HepG2 (cell line): ENCODE results near the gene NKIRAS1. TPM values are rescaled to one million over a fixed set of nuclear protein-coding genes. Genes with fewer than 3 reads are reported as not detected.

Experiments
- AFF4 ChIP-seq: sonication (generic); formaldehyde crosslinking; IDR thresholded peaks from 2 replicates; pipeline ENCODE4 v1.4.0; 2020; ENCODE audit warnings: missing genetic modification reagents
- EEA1 ChIP-seq: sonication (generic); formaldehyde crosslinking; IDR thresholded peaks from 2 replicates; pipeline ENCODE4 v1.5.1; 2020; ENCODE audit warnings: mild to moderate bottlenecking, missing genetic modification reagents, borderline replicate concordance
- IKZF4 ChIP-seq: sonication (generic); formaldehyde crosslinking; IDR thresholded peaks from 2 replicates; pipeline ENCODE4 v1.5.1; 2020; ENCODE audit warnings: borderline replicate concordance, mild to moderate bottlenecking, low read depth, missing genetic modification reagents; ENCODE audit errors: not compliant biosample characterization
- KAT7 ChIP-seq: IDR thresholded peaks from 2 replicates; pipeline ENCODE4 v1.6.1; 2018; ENCODE audit warnings: borderline replicate concordance, missing compliant biosample characterization
- KLF12 ChIP-seq: sonication (generic); formaldehyde crosslinking; IDR thresholded peaks from 2 replicates; pipeline ENCODE4 v1.4.0; 2020; ENCODE audit warnings: missing genetic modification reagents, borderline replicate concordance
- LBX2 ChIP-seq: sonication (generic); formaldehyde crosslinking; IDR thresholded peaks from 2 replicates; pipeline ENCODE4 v1.5.0; 2020; ENCODE audit warnings: missing genetic modification reagents, mild to moderate bottlenecking, borderline replicate concordance
- PCBP2 ChIP-seq: fragments of 200-400 bp; formaldehyde crosslinking; optimal IDR thresholded peaks from 2 replicates; pipeline ENCODE3; 2018; ENCODE audit warnings: low read length, low read depth; ENCODE audit not compliant: poor library complexity, severe bottlenecking
- POLR2A ChIP-seq, 2 experiments: IDR thresholded peaks; 2 replicates each; pipeline ENCODE4 v1.6.1; 2011; ENCODE audit warnings: low read depth in 2 of 2, low read length in 2 of 2, mild to moderate bottlenecking in 1 of 2, moderate library complexity in 1 of 2; ENCODE audit not compliant: insufficient read depth in 1 of 2
- RNF2 ChIP-seq: fragments of 450-650 bp; conservative IDR thresholded peaks from 2 replicates; pipeline ENCODE4 v1.6.1; 2016; ENCODE audit warnings: low read depth
- SALL2 ChIP-seq: sonication (generic); formaldehyde crosslinking; IDR thresholded peaks from 2 replicates; pipeline ENCODE4 v1.8.1; 2023; ENCODE audit warnings: mild to moderate bottlenecking, missing genetic modification reagents, inconsistent platforms
- SIN3A ChIP-seq: IDR thresholded peaks from 2 replicates; pipeline ENCODE4 v1.6.1; 2011; ENCODE audit warnings: low read depth, mild to moderate bottlenecking, control low read depth, low read length, borderline replicate concordance
- TBX2 ChIP-seq: sonication (generic); formaldehyde crosslinking; IDR thresholded peaks from 2 replicates; pipeline ENCODE4 v1.5.0; 2020; ENCODE audit warnings: missing genetic modification reagents, mild to moderate bottlenecking, borderline replicate concordance
- TCF7L2 ChIP-seq: IDR thresholded peaks from 2 replicates; pipeline ENCODE4 v1.6.1; 2011; ENCODE audit warnings: mild to moderate bottlenecking, low read depth, low read length, moderate library complexity
- TRIM24 ChIP-seq: sonication (generic); formaldehyde crosslinking; IDR thresholded peaks from 2 replicates; pipeline ENCODE4 v1.8.0; 2022; ENCODE audit warnings: mild to moderate bottlenecking, missing genetic modification reagents
- U2AF1 ChIP-seq: fragments of 200-400 bp; formaldehyde crosslinking; optimal IDR thresholded peaks from 2 replicates; pipeline ENCODE3; 2017; ENCODE audit warnings: mild to moderate bottlenecking, low read depth, low read length
- ZGPAT ChIP-seq: IDR thresholded peaks from 2 replicates; pipeline ENCODE4 v1.6.1; 2016; ENCODE audit warnings: mild to moderate bottlenecking
- ZNF383 ChIP-seq: sonication (generic); formaldehyde crosslinking; IDR thresholded peaks from 2 replicates; pipeline ENCODE4 v1.4.0; 2020; ENCODE audit warnings: missing genetic modification reagents, mild to moderate bottlenecking, borderline replicate concordance
- ZNF557 ChIP-seq: sonication (generic); formaldehyde crosslinking; IDR thresholded peaks from 2 replicates; pipeline ENCODE4 v1.4.0; 2020; ENCODE audit warnings: missing genetic modification reagents
- ZNF766 ChIP-seq: sonication (generic); formaldehyde crosslinking; IDR thresholded peaks from 2 replicates; pipeline ENCODE4 v1.5.0; 2020; ENCODE audit warnings: missing genetic modification reagents, borderline replicate concordance
- ZSCAN21 ChIP-seq: sonication (generic); formaldehyde crosslinking; IDR thresholded peaks from 2 replicates; pipeline ENCODE4 v1.8.0; 2022; ENCODE audit warnings: mild to moderate bottlenecking, missing genetic modification reagents, moderate library complexity, borderline replicate concordance
- ZSCAN25 ChIP-seq: sonication (generic); formaldehyde crosslinking; IDR thresholded peaks from 2 replicates; pipeline ENCODE4 v1.8.0; 2022; ENCODE audit warnings: mild to moderate bottlenecking, missing genetic modification reagents
- polyA plus RNA-seq, 8 experiments: library from polyadenylated mRNA; depleted of rRNA in 3 of 8; stranded (reverse) in 7 of 8; unstranded in 1 of 8; fragments of >200 nt; fragmentation: Illumina TruSeq in 4 of 8; extraction: Trizol in 4 of 8; gene quantifications; 2 replicates each; pipeline versions ENCODE4 v1.2.1 to v1.2.3, GENCODE V29; 2011 to 2016; ENCODE audit warnings: low read depth in 4 of 8, missing spikeins in 1 of 8, mixed read lengths in 1 of 8; ENCODE audit not compliant: insufficient read depth in 1 of 8
- total RNA-seq, 5 experiments: library from RNA; depleted of rRNA; stranded (reverse); fragments of >200 nt; fragmentation: Illumina TruSeq; extraction: Trizol; gene quantifications; 2 replicates each; pipeline ENCODE4 v1.2.3, GENCODE V29; 2016; ENCODE audit warnings: low read depth in 1 of 5
- TF ChIP-seq, protein P1 (sequence below): sonication (generic); formaldehyde crosslinking; IDR thresholded peaks from 2 replicates; pipeline ENCODE4 v1.5.1; 2020; ENCODE audit warnings: missing genetic modification reagents, mild to moderate bottlenecking, borderline replicate concordance

Gene NKIRAS1
- total and polyA plus RNA-seq, 2 of the 13 experiments (the other 11 are each of a cell fraction or from before 2014, with no cell fraction given) = 4.3 to 8.0 TPM

- TF ChIP-seq TBX2 (CRISPR knock-in tag) = peak; percentile 89
- TF ChIP-seq AFF4 (CRISPR knock-in tag) = no peak
- TF ChIP-seq, protein P1, sequence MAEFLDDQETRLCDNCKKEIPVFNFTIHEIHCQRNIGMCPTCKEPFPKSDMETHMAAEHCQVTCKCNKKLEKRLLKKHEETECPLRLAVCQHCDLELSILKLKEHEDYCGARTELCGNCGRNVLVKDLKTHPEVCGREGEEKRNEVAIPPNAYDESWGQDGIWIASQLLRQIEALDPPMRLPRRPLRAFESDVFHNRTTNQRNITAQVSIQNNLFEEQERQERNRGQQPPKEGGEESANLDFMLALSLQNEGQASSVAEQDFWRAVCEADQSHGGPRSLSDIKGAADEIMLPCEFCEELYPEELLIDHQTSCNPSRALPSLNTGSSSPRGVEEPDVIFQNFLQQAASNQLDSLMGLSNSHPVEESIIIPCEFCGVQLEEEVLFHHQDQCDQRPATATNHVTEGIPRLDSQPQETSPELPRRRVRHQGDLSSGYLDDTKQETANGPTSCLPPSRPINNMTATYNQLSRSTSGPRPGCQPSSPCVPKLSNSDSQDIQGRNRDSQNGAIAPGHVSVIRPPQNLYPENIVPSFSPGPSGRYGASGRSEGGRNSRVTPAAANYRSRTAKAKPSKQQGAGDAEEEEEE (CRISPR knock-in tag) = no peak
- 0 out of 2 replicates have a peak, but pooled peaks have one; percentile 6 for TF ChIP-seq ZNF557 (CRISPR knock-in tag)
- no peak for TF ChIP-seq PCBP2
- TF ChIP-seq ZNF766 = no peak
- peak; percentile 69; the same call in 1 of the 2 replicates for TF ChIP-seq RNF2
- no peak for TF ChIP-seq TCF7L2
- peak; percentile 87 for TF ChIP-seq SALL2 (CRISPR knock-in tag)
- peak; percentile 82 for TF ChIP-seq ZSCAN21 (CRISPR knock-in tag)
- peak; percentile 30; the same call in 1 of the 2 replicates for TF ChIP-seq LBX2 (CRISPR knock-in tag)
- TF ChIP-seq EEA1 = peak; percentile 71; the same call in 1 of the 2 replicates
- no peak for TF ChIP-seq SIN3A
- peak; percentile 71 to 80 for TF ChIP-seq POLR2A (IDR thresholded peaks at IDR 0.05; ENCODE audit: insufficient read depth in 1 of 2, low read depth in 2 of 2, low read length in 2 of 2)
- no peak for TF ChIP-seq ZNF383 (CRISPR knock-in tag)
- TF ChIP-seq U2AF1 = no peak
- peak; percentile 86 for TF ChIP-seq IKZF4 (CRISPR knock-in tag)
- TF ChIP-seq KAT7 (CRISPR knock-in tag) = peak; percentile 88; the same call in 1 of the 2 replicates
- peak; percentile 47; the same call in 1 of the 2 replicates for TF ChIP-seq KLF12 (CRISPR knock-in tag)
- TF ChIP-seq ZGPAT (CRISPR knock-in tag) = peak; percentile 86
- TF ChIP-seq TRIM24 (CRISPR knock-in tag) = no peak
- peak; percentile 64; the same call in 1 of the 2 replicates for TF ChIP-seq ZSCAN25 (CRISPR knock-in tag)
Observed at GRCh38 chr3:23945913-23946687, 29.3 kb upstream of the NKIRAS1 start (continued).
